Left forelimb (tissue), 1 donor: Measurements from ENCODE around the gene OR10H5.

ENCODE experiments used
- DNase-seq: peaks from one replicate; pipeline ENCODE4 v3.0.0-alpha.2; 2018; ENCODE audit warnings: low spot score

Gene OR10H5

DNA sequence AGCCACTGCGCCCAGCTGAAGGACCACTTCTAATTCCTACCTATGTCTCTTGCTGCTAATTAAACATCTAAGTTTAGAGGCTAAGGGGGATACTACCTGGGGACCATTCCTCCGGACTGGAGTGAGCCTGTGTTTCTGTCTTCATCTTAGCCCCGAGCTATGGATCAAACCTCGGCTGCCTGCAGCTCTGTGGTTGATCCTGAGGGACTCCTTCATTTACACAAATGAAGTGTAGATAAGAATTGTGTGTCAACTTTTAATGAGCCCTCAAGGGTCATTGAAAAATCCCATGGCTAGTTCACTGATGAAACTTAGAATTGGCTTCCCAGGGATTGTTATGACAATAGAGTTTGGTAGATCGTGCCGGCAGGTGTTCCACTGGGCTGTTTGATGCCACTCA, 59.5 kb downstream of the OR10H5 start:
- DNase-seq, result no peak

GRCh38 chr19:15850385-15850784, 62.9 kb downstream of the OR10H5 start:
- no peak for DNase-seq
